Cardiac muscle cell (in vitro differentiated cells and primary cell): ENCODE measurements around the gene NXT2. TPM values are rescaled to one million over a fixed set of nuclear protein-coding genes. Genes with fewer than 3 reads are reported as not detected.

Experiments used
- DNase-seq, 2 donors: peaks; one replicate each; pipeline versions ENCODE4 v3.0.0 to v3.0.0-alpha.2; 2010 to 2017; ENCODE audit warnings: low read depth in 1 of 2, low spot score in 1 of 2
- H3K27ac ChIP-seq: fragments of 200-600 bp; sonication (generic); 2 replicates; pipeline ENCODE4 v1.5.1; 2016
- H3K27me3 ChIP-seq: fragments of 200-600 bp; sonication (generic); 2 replicates; pipeline ENCODE4 v1.6.0; 2016; ENCODE audit warnings: control low read depth
- H3K36me3 ChIP-seq: fragments of 200-600 bp; sonication (generic); 2 replicates; pipeline ENCODE4 v1.5.1; 2016; ENCODE audit warnings: control low read depth
- H3K4me1 ChIP-seq: fragments of 200-600 bp; sonication (generic); 2 replicates; pipeline ENCODE4 v1.8.1; 2017; ENCODE audit warnings: low read depth, mild to moderate bottlenecking, mixed run types
- H3K4me3 ChIP-seq: fragments of 200-600 bp; sonication (generic); 2 replicates; pipeline ENCODE4 v1.5.1; 2016; ENCODE audit warnings: mild to moderate bottlenecking
- H3K9me3 ChIP-seq: fragments of 200-600 bp; sonication (generic); 2 replicates; pipeline ENCODE4 v1.5.1; 2017; ENCODE audit warnings: low read depth, mild to moderate bottlenecking, control low read depth
- CTCF ChIP-seq: IDR thresholded peaks from 2 replicates; pipeline ENCODE4 v1.5.1; 2012; ENCODE audit warnings: low read depth, mild to moderate bottlenecking, low read length
- polyA plus RNA-seq: library from polyadenylated mRNA; unstranded; fragments of >200 nt; fragmentation: Nextera tagmentation; extraction: Ambion mirVana; gene quantifications from 2 replicates; pipeline ENCODE4 v1.2.1, GENCODE V29; 2016
- total RNA-seq: library from RNA; depleted of rRNA; stranded (reverse); fragments of >200 nt; gene quantifications from 2 replicates; pipeline ENCODE4 v1.2.3, GENCODE V29; 2016

NXT2 gene
- 4.6 and 7.3 TPM in 2 replicates for total RNA-seq
- polyA plus RNA-seq, result 5.7 and 7.2 TPM in 2 replicates

- H3K27ac ChIP-seq, result peak within 1 kb of the TSS; percentile 97
- peaks cover 13% of the 10 kb centered on the region for H3K27me3 ChIP-seq
- TF ChIP-seq CTCF, result no peak
- no peaks in the 10 kb centered on the region for H3K4me1 ChIP-seq
- no peaks in the 10 kb centered on the region for H3K9me3 ChIP-seq
- H3K36me3 ChIP-seq, result no peaks in the 10 kb centered on the region
- peak within 1 kb of the TSS; percentile 52 for H3K4me3 ChIP-seq
- DNase-seq, result peak; percentile 95 to 97
Measured at GRCh38 chrX:109536439-109537323, at the start of gene NXT2. Gene NXT2, plus strand, starts transcription at chrX:109536844. Its CDS starts 163 bp downstream, at chrX:109537007.

- no peak for DNase-seq
- no peak overlapping the region for H3K4me3 ChIP-seq
- no peaks in the 10 kb centered on the region for H3K36me3 ChIP-seq
- no peak for TF ChIP-seq CTCF
- H3K27me3 ChIP-seq, result no peaks in the 10 kb centered on the region
- no peak overlapping the region for H3K27ac ChIP-seq
- H3K9me3 ChIP-seq, result no peaks in the 10 kb centered on the region
- H3K4me1 ChIP-seq, result no peaks in the 10 kb centered on the region
Measured at GRCh38 chrX:109487640-109488039, 49.0 kb upstream of the NXT2 start.

- H3K9me3 ChIP-seq, result no peaks in the 10 kb centered on the region
- TF ChIP-seq CTCF, result no peak
- H3K36me3 ChIP-seq, result no peaks in the 10 kb centered on the region
- no peaks in the 10 kb centered on the region for H3K27me3 ChIP-seq
- DNase-seq, result no peak
- no peaks in the 10 kb centered on the region for H3K4me1 ChIP-seq
- no peak overlapping the region for H3K27ac ChIP-seq
- H3K4me3 ChIP-seq, result no peak overlapping the region
Measured at GRCh38 chrX:109489174-109489573, 47.5 kb upstream of the NXT2 start.

- Histone ChIP-seq H3K27me3 (peaks cover 4% of the 10 kb centered on the region), H3K4me1 (no peaks in the 10 kb centered on the region), H3K9me3 (peaks cover 2% of the 10 kb centered on the region), H3K4me3 (no peak overlapping the region), H3K36me3 (no peaks in the 10 kb centered on the region), H3K27ac (no peak overlapping the region)
- no peak for DNase-seq
- TF ChIP-seq CTCF, result no peak
Measured at GRCh38 chrX:109498434-109498833, 38.2 kb upstream of the NXT2 start.

GRCh38 chrX:109501176-109501575 lies 35.5 kb upstream of the NXT2 start:
- Histone ChIP-seq H3K27ac (no peak overlapping the region), H3K27me3 (peaks cover 4% of the 10 kb centered on the region), H3K9me3 (peaks cover 2% of the 10 kb centered on the region), H3K4me3 (no peak overlapping the region), H3K4me1 (no peaks in the 10 kb centered on the region), H3K36me3 (no peaks in the 10 kb centered on the region)
- no peak for DNase-seq
- no peak for TF ChIP-seq CTCF
